ENCODE measurements around the gene AZGP1. TPM values are rescaled to one million over a fixed set of nuclear protein-coding genes. Genes with fewer than 3 reads are reported as not detected.
"Not testable (repeated sequence)": the region's sequence is repeated elsewhere in the genome, so short reads cannot be mapped to it uniquely, and the experiment has no call there.

AZGP1 gene
- total RNA-seq, 2 donors from 2014 or later = not detected

GRCh38 chr7:100011516-100011915 is 35.7 kb upstream of the AZGP1 start:
- H3K27ac Mint-ChIP-seq = no peak overlapping the region
- 43 to 64% methylated on average over 1 to 3 of the region's 3 CpGs for WGBS, 2 experiments (ENCODE audit: insufficient coverage in 1 of 2, insufficient read length in 1 of 2)
- no peaks in the 10 kb centered on the region for H3K4me1 ChIP-seq (ENCODE audit: control insufficient read depth, insufficient read depth, low read length)
- no peaks in the 10 kb centered on the region for H3K36me3 ChIP-seq (ENCODE audit: control insufficient read depth, insufficient read depth, low read length)
- no peak overlapping the region for H3K9ac ChIP-seq (ENCODE audit: extremely low read depth, low read length, poor library complexity, severe bottlenecking)
- H3K36me3 Mint-ChIP-seq (ENCODE audit: low read depth) = no peaks in the 10 kb centered on the region
- no peak for DNase-seq
- no peaks in the 10 kb centered on the region for H3K27me3 ChIP-seq (ENCODE audit: control insufficient read depth, insufficient read depth, low read length, poor library complexity, severe bottlenecking)
- no peak overlapping the region for H3K4me3 ChIP-seq (ENCODE audit: low read length)
- no peaks in the 10 kb centered on the region for H3K9me3 Mint-ChIP-seq
- no peak for TF ChIP-seq CTCF (conservative IDR thresholded peaks at IDR 0.05)
- H3K9me3 ChIP-seq (ENCODE audit: control insufficient read depth, low read length) = no peaks in the 10 kb centered on the region
- H3K4me3 Mint-ChIP-seq = no peak overlapping the region
- H3K27ac ChIP-seq (ENCODE audit: low read depth, low read length) = no peak overlapping the region
- H3K4me1 Mint-ChIP-seq = peaks cover 4% of the 10 kb centered on the region
- H3K27me3 Mint-ChIP-seq (ENCODE audit: insufficient read depth) = peaks cover 2% of the 10 kb centered on the region

- peaks cover 2% of the 10 kb centered on the region for H3K27me3 Mint-ChIP-seq (ENCODE audit: insufficient read depth)
- no peaks in the 10 kb centered on the region for H3K9me3 ChIP-seq (ENCODE audit: control insufficient read depth, low read length)
- no peak overlapping the region for H3K27ac ChIP-seq (ENCODE audit: low read depth, low read length)
- WGBS, 2 experiments (ENCODE audit: insufficient coverage in 1 of 2, insufficient read length in 1 of 2) = 92% methylated on average over 2 of the region's 2 CpGs; no CpG with 5 or more reads in 1 of the 2 experiments
- no peaks in the 10 kb centered on the region for H3K36me3 ChIP-seq (ENCODE audit: control insufficient read depth, insufficient read depth, low read length)
- H3K36me3 Mint-ChIP-seq (ENCODE audit: low read depth) = no peaks in the 10 kb centered on the region
- no peaks in the 10 kb centered on the region for H3K9me3 Mint-ChIP-seq
- no peak for TF ChIP-seq CTCF (conservative IDR thresholded peaks at IDR 0.05)
- no peak for DNase-seq
- H3K9ac ChIP-seq (ENCODE audit: extremely low read depth, low read length, poor library complexity, severe bottlenecking) = no peak overlapping the region
- no peaks in the 10 kb centered on the region for H3K4me1 Mint-ChIP-seq
- H3K27ac Mint-ChIP-seq = no peak overlapping the region
- no peak overlapping the region for H3K4me3 ChIP-seq (ENCODE audit: low read length)
- no peak overlapping the region for H3K4me3 Mint-ChIP-seq
- no peaks in the 10 kb centered on the region for H3K4me1 ChIP-seq (ENCODE audit: control insufficient read depth, insufficient read depth, low read length)
- H3K27me3 ChIP-seq (ENCODE audit: control insufficient read depth, insufficient read depth, low read length, poor library complexity, severe bottlenecking) = no peaks in the 10 kb centered on the region
These were observed 35.1 kb upstream of the AZGP1 start for GRCh38 chr7:100010901-100011300.

- H3K27ac Mint-ChIP-seq; H3K27me3 Mint-ChIP-seq (ENCODE audit: insufficient read depth); H3K27ac ChIP-seq (ENCODE audit: low read depth, low read length); H3K9me3 ChIP-seq (ENCODE audit: control insufficient read depth, low read length); H3K36me3 ChIP-seq (ENCODE audit: control insufficient read depth, insufficient read depth, low read length); H3K9ac ChIP-seq (ENCODE audit: extremely low read depth, low read length, poor library complexity, severe bottlenecking); H3K27me3 ChIP-seq (ENCODE audit: control insufficient read depth, insufficient read depth, low read length, poor library complexity, severe bottlenecking); H3K36me3 Mint-ChIP-seq (ENCODE audit: low read depth); H3K4me3 Mint-ChIP-seq; H3K4me1 Mint-ChIP-seq; H3K4me3 ChIP-seq (ENCODE audit: low read length); H3K9me3 Mint-ChIP-seq; DNase-seq; H3K4me1 ChIP-seq (ENCODE audit: control insufficient read depth, insufficient read depth, low read length): not testable (repeated sequence)
- WGBS, 2 experiments (ENCODE audit: insufficient coverage in 1 of 2, insufficient read length in 1 of 2) = 82 to 90% methylated on average over 6 to 8 of the region's 8 CpGs
These were observed 34.1 kb upstream of the AZGP1 start for GRCh38 chr7:100009952-100010351.

- H3K27ac Mint-ChIP-seq = no peak overlapping the region
- 92 to 94% methylated on average over 10 of the region's 10 CpGs for WGBS, 2 experiments (ENCODE audit: insufficient coverage in 1 of 2, insufficient read length in 1 of 2)
- no peak overlapping the region for H3K4me3 Mint-ChIP-seq
- Histone ChIP-seq H3K4me1 (ENCODE audit: control insufficient read depth, insufficient read depth, low read length) (no peaks in the 10 kb centered on the region), H3K9ac (ENCODE audit: extremely low read depth, low read length, poor library complexity, severe bottlenecking) (no peak overlapping the region), H3K27me3 (ENCODE audit: control insufficient read depth, insufficient read depth, low read length, poor library complexity, severe bottlenecking) (no peaks in the 10 kb centered on the region), H3K36me3 (ENCODE audit: control insufficient read depth, insufficient read depth, low read length) (no peaks in the 10 kb centered on the region), H3K27ac (ENCODE audit: low read depth, low read length) (no peak overlapping the region), H3K9me3 (ENCODE audit: control insufficient read depth, low read length) (no peaks in the 10 kb centered on the region), H3K4me3 (ENCODE audit: low read length) (no peak overlapping the region)
- H3K4me1 Mint-ChIP-seq = peaks cover 9% of the 10 kb centered on the region
- H3K27me3 Mint-ChIP-seq (ENCODE audit: insufficient read depth) = peaks cover 2% of the 10 kb centered on the region
- H3K36me3 Mint-ChIP-seq (ENCODE audit: low read depth) = no peaks in the 10 kb centered on the region
- no peaks in the 10 kb centered on the region for H3K9me3 Mint-ChIP-seq
- no peak for TF ChIP-seq CTCF (conservative IDR thresholded peaks at IDR 0.05)
- no peak for DNase-seq
These were observed 32.7 kb upstream of the AZGP1 start for GRCh38 chr7:100008525-100008924.

Data from endodermal cell (in vitro differentiated cells).